Fibroblast of lung (primary cell): Measurements from ENCODE around the gene PRCP.

Source experiments
- CTCF ChIP-seq, 2 donors: IDR thresholded peaks in 1 of 2; conservative IDR thresholded peaks in 1 of 2; 1 replicate in 1 of 2; 2 replicates in 1 of 2; pipeline ENCODE4 v1.5.1; 2011 to 2012; ENCODE audit warnings: low read length in 2 of 2, control low read depth in 1 of 2, inconsistent platforms in 1 of 2, low read depth in 1 of 2, mild to moderate bottlenecking in 1 of 2
- EZH2 ChIP-seq: IDR thresholded peaks from 2 replicates; pipeline ENCODE4 v1.5.1; 2012; ENCODE audit warnings: low read length, control low read depth, mild to moderate bottlenecking; ENCODE audit errors: missing control alignments

GRCh38 chr11:82811369-82811768 lies 88.9 kb downstream of the PRCP start:
- no peak for TF ChIP-seq CTCF (conservative IDR thresholded peaks at IDR 0.05 in 1 of 2, IDR thresholded peaks at IDR 0.05 in 1 of 2; ENCODE audit: low read depth in 1 of 2, low read length in 2 of 2)
- TF ChIP-seq EZH2 = no peak
